ENCODE results near the gene AP3D1.

The AP3D1 gene

GRCh38 chr19:2119921-2120785, 31.2 kb downstream of the AP3D1 start:
- H3K36me3 ChIP-seq = peaks cover 97% of the 10 kb centered on the region

GRCh38 chr19:2118438-2118837, 32.9 kb downstream of the AP3D1 start:
- H3K27me3 ChIP-seq = no peaks in the 10 kb centered on the region
- no peaks in the 10 kb centered on the region for H3K9me3 ChIP-seq
- H3K36me3 ChIP-seq = peaks cover 98% of the 10 kb centered on the region
- H3K4me3 ChIP-seq (ENCODE audit: low read depth in 1 of 2, low read length in 1 of 2) = no peak overlapping the region
- H3K27ac ChIP-seq = no peak overlapping the region
- no peaks in the 10 kb centered on the region for H3K4me1 ChIP-seq (ENCODE audit: control insufficient read depth in 1 of 2, insufficient read depth in 1 of 2, low read depth in 1 of 2, low read length in 1 of 2)
- TF ChIP-seq CTCF (IDR thresholded peaks at IDR 0.05) = no peak

More at GRCh38 chr19:2119921-2120785, 31.2 kb downstream of the AP3D1 start:
- Histone ChIP-seq H3K4me3 (ENCODE audit: low read depth in 1 of 2, low read length in 1 of 2) (no peak overlapping the region), H3K27me3 (no peaks in the 10 kb centered on the region), H3K9me3 (no peaks in the 10 kb centered on the region), H3K4me1 (ENCODE audit: control insufficient read depth in 1 of 2, insufficient read depth in 1 of 2, low read depth in 1 of 2, low read length in 1 of 2) (no peaks in the 10 kb centered on the region), H3K27ac (no peak overlapping the region)
- no peak for TF ChIP-seq CTCF (IDR thresholded peaks at IDR 0.05)

GRCh38 chr19:2117215-2117960, 34.0 kb downstream of the AP3D1 start:
- Histone ChIP-seq H3K36me3 (peaks cover 98% of the 10 kb centered on the region), H3K27ac (no peak overlapping the region), H3K27me3 (no peaks in the 10 kb centered on the region), H3K9me3 (no peaks in the 10 kb centered on the region), H3K4me1 (ENCODE audit: control insufficient read depth in 1 of 2, insufficient read depth in 1 of 2, low read depth in 1 of 2, low read length in 1 of 2) (no peaks in the 10 kb centered on the region), H3K4me3 (ENCODE audit: low read depth in 1 of 2, low read length in 1 of 2) (no peak overlapping the region)
- TF ChIP-seq CTCF (IDR thresholded peaks at IDR 0.05) = no peak

GRCh38 chr19:2116507-2116906, 34.9 kb downstream of the AP3D1 start:
- no peaks in the 10 kb centered on the region for H3K27me3 ChIP-seq
- H3K36me3 ChIP-seq = peaks cover 98% of the 10 kb centered on the region
- H3K4me3 ChIP-seq (ENCODE audit: low read depth in 1 of 2, low read length in 1 of 2) = no peak overlapping the region
- no peaks in the 10 kb centered on the region for H3K4me1 ChIP-seq (ENCODE audit: control insufficient read depth in 1 of 2, insufficient read depth in 1 of 2, low read depth in 1 of 2, low read length in 1 of 2)
- H3K27ac ChIP-seq = no peak overlapping the region
- no peak for TF ChIP-seq CTCF (IDR thresholded peaks at IDR 0.05)
- H3K9me3 ChIP-seq = no peaks in the 10 kb centered on the region

GRCh38 chr19:2115911-2116426, 35.4 kb downstream of the AP3D1 start:
- peaks cover 98% of the 10 kb centered on the region for H3K36me3 ChIP-seq
- TF ChIP-seq CTCF (IDR thresholded peaks at IDR 0.05) = no peak
- H3K27me3 ChIP-seq = no peaks in the 10 kb centered on the region
- no peak overlapping the region for H3K27ac ChIP-seq
- H3K9me3 ChIP-seq = no peaks in the 10 kb centered on the region
- H3K4me1 ChIP-seq (ENCODE audit: control insufficient read depth in 1 of 2, insufficient read depth in 1 of 2, low read depth in 1 of 2, low read length in 1 of 2) = no peaks in the 10 kb centered on the region
- H3K4me3 ChIP-seq (ENCODE audit: low read depth in 1 of 2, low read length in 1 of 2) = no peak overlapping the region
